Esophagus muscularis mucosa (tissue), 3 donors: ENCODE data around the gene MPC1L.

Experiments used
- CTCF ChIP-seq, 3 experiments: fragments of 200-600 bp in 2 of 3; fragments of 450-650 bp in 1 of 3; sonication (generic) in 2 of 3; IDR thresholded peaks; one replicate each; pipeline ENCODE4 v1.5.1; 2017 to 2019; ENCODE audit warnings: antibody characterized with exemption in 3 of 3, mild to moderate bottlenecking in 2 of 3, moderate library complexity in 1 of 3
- POLR2A ChIP-seq: fragments of 450-650 bp; IDR thresholded peaks from one replicate; pipeline ENCODE4 v1.6.1; 2017; ENCODE audit warnings: antibody characterized with exemption, moderate library complexity, mild to moderate bottlenecking, low read depth

GRCh38 chrX:40617566-40617965, 5.7 kb upstream of the MPC1L start:
- TF ChIP-seq POLR2A, result no peak
- no peak for TF ChIP-seq CTCF (IDR thresholded peaks at IDR 0.05)
